Panc1 (cell line): ENCODE measurements around the gene HKDC1. TPM values are rescaled to one million over a fixed set of nuclear protein-coding genes. Genes with fewer than 3 reads are reported as not detected.
"Not testable (repeated sequence)": the region's sequence is repeated elsewhere in the genome, so short reads cannot be mapped to it uniquely, and the experiment has no call there.

Source experiments
- ATAC-seq: fragments of 200-7000 bp; cut with Tn5 transposase; 2 replicates; pipeline ENCODE4 v1.9.1; 2020; ENCODE audit warnings: mild to moderate bottlenecking, moderate library complexity
- Bru-seq: library from RNA; stranded (reverse); fragments of 400-500 nt; gene quantifications from one replicate; lab custom pipeline; 2021; lab: Mats Ljungman, UMichigan
- BruChase-seq, 2 experiments: library from RNA; stranded (reverse); fragments of 400-500 nt; gene quantifications; one replicate each; lab custom pipeline; 2021; lab: Mats Ljungman, UMichigan
- BruUV-seq: library from RNA; stranded (reverse); fragments of 400-500 nt; replicated peaks from 2 replicates; lab custom pipeline; 2021; lab: Mats Ljungman, UMichigan
- CTCF ChIA-PET: fragments of 300-600 bp; sonication (Branson Sonifier 250); formaldehyde crosslinking; loops from one replicate; lab custom pipeline; 2022; ENCODE audit warnings: antibody characterized with exemption; lab: Charles Lee
- POLR2A ChIA-PET: fragments of 300-600 bp; sonication (Branson Sonifier 250); formaldehyde crosslinking; loops from one replicate; lab custom pipeline; 2022; ENCODE audit warnings: antibody characterized with exemption; lab: Charles Lee
- DNase-seq: peaks from one replicate; pipeline ENCODE4 v3.0.0-alpha.2; 2010; ENCODE audit warnings: low read depth, low spot score
- H3K27ac ChIP-seq: 2 replicates; pipeline ENCODE4 v1.5.1; 2011; ENCODE audit warnings: mild to moderate bottlenecking, low read length, inconsistent platforms
- H3K27me3 ChIP-seq: fragments of 200-500 bp; sonication (Bioruptor generic); 2 replicates; pipeline ENCODE4 v1.6.0; 2014; ENCODE audit warnings: low read length, inconsistent platforms; ENCODE audit not compliant: control insufficient read depth, insufficient read depth
- H3K36me3 ChIP-seq: fragments of 200-500 bp; sonication (Bioruptor generic); 2 replicates; pipeline ENCODE4 v1.5.1; 2014; ENCODE audit warnings: inconsistent platforms, mild to moderate bottlenecking, low read length, moderate library complexity; ENCODE audit not compliant: control insufficient read depth, insufficient read depth
- H3K4me1 ChIP-seq: 2 replicates; pipeline ENCODE4 v1.5.1; 2011; ENCODE audit warnings: inconsistent platforms, mild to moderate bottlenecking, low read length, moderate library complexity; ENCODE audit not compliant: control insufficient read depth, insufficient read depth
- H3K4me3 ChIP-seq, 2 experiments: 2 replicates each; pipeline ENCODE4 v1.5.1; 2011 to 2012; ENCODE audit warnings: low read depth in 2 of 2, low read length in 2 of 2, mild to moderate bottlenecking in 2 of 2, inconsistent platforms in 1 of 2, moderate library complexity in 1 of 2
- H3K9me3 ChIP-seq: fragments of 200-500 bp; sonication (Bioruptor generic); 2 replicates; pipeline ENCODE4 v1.5.1; 2014; ENCODE audit warnings: low read depth, mild to moderate bottlenecking, inconsistent platforms, low read length, moderate library complexity; ENCODE audit not compliant: control insufficient read depth, insufficient read depth
- CTCF ChIP-seq: fragments of 450-650 bp; IDR thresholded peaks from 2 replicates; pipeline ENCODE4 v1.5.1; 2017; ENCODE audit warnings: mild to moderate bottlenecking
- POLR2AphosphoS5 ChIP-seq: IDR thresholded peaks from 2 replicates; pipeline ENCODE4 v1.6.1; 2012; ENCODE audit warnings: mild to moderate bottlenecking, low read depth, low read length, moderate library complexity
- REST ChIP-seq, 2 experiments: IDR thresholded peaks; 2 replicates each; pipeline ENCODE4 v1.6.1; 2011 to 2012; ENCODE audit warnings: low read depth in 2 of 2, control low read depth in 1 of 2, low read length in 1 of 2, mild to moderate bottlenecking in 1 of 2, moderate library complexity in 1 of 2; ENCODE audit not compliant: insufficient read depth in 1 of 2
- SIN3A ChIP-seq: IDR thresholded peaks from 2 replicates; pipeline ENCODE4 v1.6.1; 2012; ENCODE audit warnings: low read depth, mild to moderate bottlenecking, low read length, moderate library complexity, borderline replicate concordance; ENCODE audit not compliant: insufficient read depth
- TCF7L2 ChIP-seq: IDR thresholded peaks from 2 replicates; pipeline ENCODE4 v1.6.1; 2011; ENCODE audit warnings: mild to moderate bottlenecking, low read depth, low read length, inconsistent platforms
- in situ Hi-C: cut with HindIII; loops from 2 replicates; pipeline ENCODE4 v1.10.0; 2016; ENCODE audit warnings: low sequenced_read_pairs, low pct_unique_long_range_greater_than_20kb
- intact Hi-C: fragments of 100-400 bp; cut with micrococcal nuclease; formaldehyde crosslinking; loops from one replicate; pipeline ENCODE4 v1.10.0; 2022; ENCODE audit not compliant: unreplicated experiment
- long read RNA-seq: library from polyadenylated mRNA; unstranded; transcript quantifications from one replicate; pipeline ENCODE4 v2.0.0, GENCODE V29; 2021; ENCODE audit not compliant: unreplicated experiment
- polyA plus RNA-seq: library from polyadenylated mRNA; unstranded; fragments of >200 nt; gene quantifications from one replicate; pipeline ENCODE4 v1.2.1, GENCODE V29; 2012; ENCODE audit warnings: missing spikeins; ENCODE audit not compliant: insufficient read length
- total RNA-seq: library from RNA; stranded (reverse); gene quantifications from one replicate; pipeline ENCODE4 v1.2.1, GENCODE V29; 2021; ENCODE audit not compliant: unreplicated experiment

HKDC1 gene
- total RNA-seq (1.1 TPM), Bru-seq, nascent RNA (percentile 28 among the genes with signal in this experiment), BruChase-seq, experiment 1, labeled RNA remaining after a 2-hour chase (percentile 29 among the genes with signal in this experiment), BruChase-seq, experiment 2, labeled RNA remaining after a 6-hour chase (percentile 32 among the genes with signal in this experiment)
- polyA plus RNA-seq = 0.46 TPM
- long read RNA-seq, partial matches to known transcripts = 1 of 3 reads
- long read RNA-seq, other reads (novel, unspliced or antisense) = 1 of 3 reads

DNA sequence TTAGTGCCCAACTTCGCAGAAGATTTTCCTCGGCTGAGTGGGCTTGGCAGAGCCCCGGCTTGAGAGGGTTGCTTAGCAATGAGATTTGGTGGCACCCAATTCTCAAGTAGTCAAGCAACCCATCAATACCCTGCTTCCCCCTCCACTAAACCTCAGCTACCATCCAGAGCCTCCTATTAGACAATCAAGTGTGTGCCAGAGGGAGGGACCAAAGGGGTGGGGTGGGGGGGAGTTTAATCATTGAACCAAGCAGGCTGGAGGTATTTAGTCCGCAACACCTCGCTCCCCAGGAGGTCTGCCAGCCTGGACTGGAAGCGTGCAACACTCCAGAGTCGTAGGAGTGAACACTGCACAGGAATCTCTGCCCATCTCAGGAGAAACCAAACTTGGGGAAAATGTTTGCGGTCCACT is at the start of gene HKDC1:
Gene HKDC1, plus strand, starts transcription at position 292 of the 411 bp plus-strand sequence. Its CDS starts 104 bp downstream, at position 396.
- intact Hi-C loops = no loop called here
- H3K4me1 ChIP-seq = peaks cover 17% of the 10 kb centered on the region
- no peaks in the 10 kb centered on the region for H3K9me3 ChIP-seq
- in situ Hi-C loops = no loop called here
- ChIA-PET POLR2A (no interaction called here), CTCF (interaction anchor here (0.6 kb wide), 1 partner anchor 949 kb away, joined by 9 read pairs; no protein-coding TSS in a partner anchor)
- H3K36me3 ChIP-seq = no peaks in the 10 kb centered on the region
- H3K4me3 ChIP-seq = no peak within 1 kb of the TSS
- no peaks in the 10 kb centered on the region for H3K27me3 ChIP-seq
- H3K27ac ChIP-seq = no peak within 1 kb of the TSS
- no TSS peak for BruUV-seq
- ATAC-seq (no peak), DNase-seq (no peak)
- TF ChIP-seq TCF7L2 (no peak), REST (IDR thresholded peaks at IDR 0.05; ENCODE audit: insufficient read depth in 1 of 2, low read depth in 2 of 2, low read length in 1 of 2) (no peak), SIN3A (no peak), CTCF (no peak), POLR2AphosphoS5 (no peak)

GRCh38 chr10:69172241-69172982 is 47.7 kb upstream of the HKDC1 start:
- CTCF ChIA-PET = no interaction called here
- Histone ChIP-seq H3K4me1 (no peaks in the 10 kb centered on the region), H3K4me3 (no peak overlapping the region), H3K9me3 (no peaks in the 10 kb centered on the region), H3K36me3 (peaks cover 16% of the 10 kb centered on the region), H3K27me3 (no peaks in the 10 kb centered on the region), H3K27ac (no peak overlapping the region)
- intact Hi-C loops (no loop called here), in situ Hi-C loops (no loop called here)
- DNase-seq (no peak), ATAC-seq (no peak)
- POLR2A ChIA-PET = interaction anchor here (0.5 to 0.7 kb wide), 2 partner anchors 23 to 436 kb away, joined by 3 to 8 read pairs; no protein-coding TSS in a partner anchor
- TF ChIP-seq POLR2AphosphoS5 = no peak
- no peak for TF ChIP-seq CTCF
- TF ChIP-seq REST (IDR thresholded peaks at IDR 0.05; ENCODE audit: insufficient read depth in 1 of 2, low read depth in 2 of 2, low read length in 1 of 2) = no peak
- BruUV-seq = no TSS peak

DNA sequence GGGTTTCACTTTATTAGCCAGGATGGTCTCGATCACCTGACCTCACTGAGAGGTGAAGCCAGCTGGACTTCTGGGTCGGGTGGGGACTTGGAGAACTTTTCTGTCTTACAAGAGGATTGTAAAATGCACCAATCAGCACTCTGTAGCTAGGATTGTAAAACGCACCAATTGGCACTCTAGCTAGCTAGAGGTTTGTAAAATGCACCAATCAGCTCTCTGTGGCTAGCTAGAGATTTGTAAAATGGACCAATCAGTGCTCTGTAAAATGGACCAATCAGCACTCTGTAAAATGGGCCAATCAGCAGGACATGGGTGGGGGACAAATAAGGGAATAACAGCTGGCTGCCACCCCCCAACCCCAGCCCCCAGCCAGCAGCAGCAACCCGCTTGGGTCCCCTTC is 44.8 kb upstream of the HKDC1 start:
- BruUV-seq, intact Hi-C loops, H3K27ac ChIP-seq, DNase-seq, ATAC-seq, H3K36me3 ChIP-seq, H3K9me3 ChIP-seq, H3K27me3 ChIP-seq, CTCF ChIA-PET, H3K4me3 ChIP-seq, H3K4me1 ChIP-seq, in situ Hi-C loops: not testable (repeated sequence)
- POLR2A ChIA-PET = interaction anchor here (0.5 kb wide), 1 partner anchor 43 kb away, joined by 9 read pairs; no protein-coding TSS in a partner anchor
